ENCODE data around the gene CBLB.

The CBLB gene

DNA sequence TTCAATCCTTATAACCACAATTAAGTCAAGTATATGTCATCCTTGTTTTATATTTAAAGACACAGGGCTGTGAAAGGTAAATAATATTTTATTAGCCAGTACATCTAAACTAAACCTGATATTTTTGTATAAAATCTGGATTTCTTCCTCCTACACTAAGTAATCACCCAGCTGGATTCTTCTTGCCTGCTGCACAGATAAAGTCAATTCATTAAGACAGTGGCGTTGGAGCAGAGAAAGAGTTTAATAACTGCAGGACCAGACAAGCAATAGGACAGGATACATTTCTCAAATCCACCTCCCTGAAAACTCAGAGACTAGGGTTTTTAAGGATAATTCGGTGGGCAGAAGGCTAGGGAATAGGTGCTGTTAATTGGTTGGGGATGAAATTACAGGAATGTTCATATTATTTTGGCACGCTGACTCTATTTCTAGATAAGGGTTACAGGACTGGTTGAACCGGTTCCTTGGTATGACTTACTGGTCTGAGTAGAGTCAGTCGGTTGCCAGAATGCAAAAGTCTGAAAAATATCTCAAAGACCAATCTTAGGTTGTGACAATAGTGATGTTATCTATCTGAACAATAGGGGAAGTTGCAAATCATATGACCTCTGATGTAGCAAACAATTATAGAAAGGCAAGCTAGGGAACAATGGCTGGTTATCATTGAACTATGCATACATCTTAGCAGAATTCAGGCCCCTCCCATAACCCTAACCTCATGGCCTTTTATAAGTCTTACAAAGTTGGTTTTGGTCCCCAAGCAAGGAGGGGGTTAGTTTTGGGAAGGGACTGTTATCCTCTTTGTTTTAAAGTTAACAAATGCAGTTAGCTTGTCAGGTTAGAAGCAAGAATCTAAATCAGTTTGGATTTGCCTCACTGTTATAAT lies 257.3 kb downstream of the CBLB start:
- H3K4me3 ChIP-seq (ENCODE audit: low read depth, low read length): no peak overlapping the region
- ChIA-PET POLR2A (no interaction called here), CTCF (no interaction called here)
- no peak for DNase-seq (ENCODE audit: low read depth, low spot score)
- TF ChIP-seq, protein P1, sequence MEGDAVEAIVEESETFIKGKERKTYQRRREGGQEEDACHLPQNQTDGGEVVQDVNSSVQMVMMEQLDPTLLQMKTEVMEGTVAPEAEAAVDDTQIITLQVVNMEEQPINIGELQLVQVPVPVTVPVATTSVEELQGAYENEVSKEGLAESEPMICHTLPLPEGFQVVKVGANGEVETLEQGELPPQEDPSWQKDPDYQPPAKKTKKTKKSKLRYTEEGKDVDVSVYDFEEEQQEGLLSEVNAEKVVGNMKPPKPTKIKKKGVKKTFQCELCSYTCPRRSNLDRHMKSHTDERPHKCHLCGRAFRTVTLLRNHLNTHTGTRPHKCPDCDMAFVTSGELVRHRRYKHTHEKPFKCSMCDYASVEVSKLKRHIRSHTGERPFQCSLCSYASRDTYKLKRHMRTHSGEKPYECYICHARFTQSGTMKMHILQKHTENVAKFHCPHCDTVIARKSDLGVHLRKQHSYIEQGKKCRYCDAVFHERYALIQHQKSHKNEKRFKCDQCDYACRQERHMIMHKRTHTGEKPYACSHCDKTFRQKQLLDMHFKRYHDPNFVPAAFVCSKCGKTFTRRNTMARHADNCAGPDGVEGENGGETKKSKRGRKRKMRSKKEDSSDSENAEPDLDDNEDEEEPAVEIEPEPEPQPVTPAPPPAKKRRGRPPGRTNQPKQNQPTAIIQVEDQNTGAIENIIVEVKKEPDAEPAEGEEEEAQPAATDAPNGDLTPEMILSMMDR (IDR thresholded peaks at IDR 0.05; ENCODE audit: insufficient read depth, low read length, missing control alignments): no peak

DNA sequence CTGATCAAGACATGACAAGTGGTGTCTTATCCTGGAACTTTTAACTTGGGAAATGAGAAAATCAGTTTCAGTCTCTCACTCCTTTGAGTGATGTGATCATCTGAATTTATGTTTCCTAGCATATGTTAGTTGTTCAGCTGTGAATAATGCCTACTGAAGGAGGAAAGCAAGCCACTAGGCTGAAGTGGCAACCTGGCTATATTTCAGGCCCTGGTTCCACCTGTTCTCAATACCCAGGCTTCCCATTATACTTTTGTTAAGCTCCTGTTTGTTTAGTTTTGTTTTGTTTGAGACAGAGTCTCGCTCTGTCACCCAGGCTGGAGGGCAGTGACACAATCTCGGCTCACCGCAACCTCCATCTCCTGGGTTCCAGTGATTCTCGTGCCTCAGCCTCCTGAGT lies 258.3 kb downstream of the CBLB start:
- CTCF ChIA-PET: no interaction called here
- no peak overlapping the region for H3K4me3 ChIP-seq (ENCODE audit: low read depth, low read length)
- TF ChIP-seq, protein P1 (IDR thresholded peaks at IDR 0.05; ENCODE audit: insufficient read depth, low read length, missing control alignments): no peak
- POLR2A ChIA-PET: no interaction called here
- DNase-seq (ENCODE audit: low read depth, low spot score): no peak

DNA sequence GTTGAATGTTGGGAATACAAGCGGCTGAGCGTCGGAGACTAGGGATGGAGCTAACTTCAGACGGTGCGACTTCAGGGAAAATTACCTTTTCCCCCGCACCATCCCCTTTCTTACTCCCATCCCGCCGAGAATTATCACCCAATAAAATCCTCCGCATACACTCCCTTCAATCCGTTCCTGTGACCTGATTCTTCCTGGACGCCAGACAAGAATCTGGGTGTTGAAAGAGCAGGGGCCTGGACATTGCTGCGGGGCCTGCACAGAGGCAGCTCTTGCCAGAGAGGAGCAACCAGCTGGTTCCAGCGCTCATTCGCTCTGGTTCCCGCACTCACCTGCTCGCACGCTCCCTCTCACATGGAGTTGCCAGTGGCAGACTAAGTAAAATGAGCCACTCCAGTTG lies 260.2 kb downstream of the CBLB start:
- POLR2A ChIA-PET: no interaction called here
- TF ChIP-seq, protein P1 (IDR thresholded peaks at IDR 0.05; ENCODE audit: insufficient read depth, low read length, missing control alignments): no peak
- CTCF ChIA-PET: no interaction called here
- no peak for DNase-seq (ENCODE audit: low read depth, low spot score)
- H3K4me3 ChIP-seq (ENCODE audit: low read depth, low read length): no peak overlapping the region

DNA sequence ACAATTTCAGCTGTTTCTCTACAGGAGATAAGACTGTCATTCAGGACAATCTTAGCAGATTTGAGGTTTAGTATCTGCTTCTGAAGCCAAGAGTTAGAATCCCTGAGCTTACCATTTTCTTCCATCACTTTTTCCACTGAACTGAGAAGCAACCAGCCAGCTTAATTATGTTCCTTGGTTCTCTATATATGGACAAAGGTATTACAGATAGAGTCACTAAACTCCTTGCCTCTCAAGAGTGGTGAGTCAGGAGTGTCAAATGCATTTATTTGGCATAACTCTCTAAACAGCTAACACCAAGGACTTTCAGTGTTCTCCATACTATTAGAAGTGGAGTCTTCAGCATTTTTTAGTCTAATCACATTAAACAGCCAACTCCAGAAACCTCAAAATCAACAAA lies 262.8 kb downstream of the CBLB start:
- H3K4me3 ChIP-seq (ENCODE audit: low read depth, low read length): no peak overlapping the region
- TF ChIP-seq, protein P1 (IDR thresholded peaks at IDR 0.05; ENCODE audit: insufficient read depth, low read length, missing control alignments): no peak
- DNase-seq (ENCODE audit: low read depth, low spot score): peak; percentile 67
- ChIA-PET CTCF (no interaction called here), POLR2A (no interaction called here)

All from AG04449 (cell line).